Tibial artery (tissue), 4 donors: Measurements from ENCODE around the gene MLPH.

Experiments used
- DNase-seq, 2 donors: peaks; one replicate each; pipeline ENCODE4 v3.0.0-alpha.2; 2019
- H3K27ac ChIP-seq, 2 donors: fragments of 200-600 bp; sonication (generic) in 1 of 2; 1 replicate in 1 of 2; 2 replicates in 1 of 2; pipeline ENCODE4 v1.5.1; 2018 to 2019; ENCODE audit warnings: mild to moderate bottlenecking in 1 of 2
- H3K27me3 ChIP-seq, 2 donors: fragments of 200-600 bp; sonication (generic) in 1 of 2; one replicate each; pipeline versions ENCODE4 v1.5.1 to v1.6.0; 2016 to 2019
- H3K36me3 ChIP-seq, 3 donors: fragments of 200-600 bp; sonication (generic) in 2 of 3; one replicate each; pipeline ENCODE4 v1.5.1; 2016 to 2019; ENCODE audit warnings: mild to moderate bottlenecking in 2 of 3
- H3K4me1 ChIP-seq, 4 donors: fragments of 200-600 bp; sonication (generic) in 2 of 4; 1 replicate in 3 of 4; 2 replicates in 1 of 4; pipeline ENCODE4 v1.5.1; 2016 to 2019
- H3K4me3 ChIP-seq, 2 donors: fragments of 200-600 bp; sonication (generic) in 1 of 2; 1 replicate in 1 of 2; 2 replicates in 1 of 2; pipeline ENCODE4 v1.5.1; 2018 to 2019; ENCODE audit warnings: mild to moderate bottlenecking in 2 of 2
- H3K9me3 ChIP-seq, 3 donors: fragments of 200-600 bp; sonication (generic) in 1 of 3; one replicate each; pipeline ENCODE4 v1.5.1; 2016 to 2019
- intact Hi-C: fragments of 100-400 bp; cut with DNase I; formaldehyde crosslinking; loops from one replicate; pipeline ENCODE4 v1.15.0; 2023; ENCODE audit warnings: low total_unique reads
- TF ChIP-seq, protein P1 (sequence below), 2 experiments: fragments of 200-600 bp in 1 of 2; fragments of 450-650 bp in 1 of 2; IDR thresholded peaks; one replicate each; pipeline ENCODE4 v1.5.1; 2017 to 2019; ENCODE audit warnings: antibody characterized with exemption in 2 of 2, mild to moderate bottlenecking in 1 of 2, moderate library complexity in 1 of 2

MLPH gene

DNA sequence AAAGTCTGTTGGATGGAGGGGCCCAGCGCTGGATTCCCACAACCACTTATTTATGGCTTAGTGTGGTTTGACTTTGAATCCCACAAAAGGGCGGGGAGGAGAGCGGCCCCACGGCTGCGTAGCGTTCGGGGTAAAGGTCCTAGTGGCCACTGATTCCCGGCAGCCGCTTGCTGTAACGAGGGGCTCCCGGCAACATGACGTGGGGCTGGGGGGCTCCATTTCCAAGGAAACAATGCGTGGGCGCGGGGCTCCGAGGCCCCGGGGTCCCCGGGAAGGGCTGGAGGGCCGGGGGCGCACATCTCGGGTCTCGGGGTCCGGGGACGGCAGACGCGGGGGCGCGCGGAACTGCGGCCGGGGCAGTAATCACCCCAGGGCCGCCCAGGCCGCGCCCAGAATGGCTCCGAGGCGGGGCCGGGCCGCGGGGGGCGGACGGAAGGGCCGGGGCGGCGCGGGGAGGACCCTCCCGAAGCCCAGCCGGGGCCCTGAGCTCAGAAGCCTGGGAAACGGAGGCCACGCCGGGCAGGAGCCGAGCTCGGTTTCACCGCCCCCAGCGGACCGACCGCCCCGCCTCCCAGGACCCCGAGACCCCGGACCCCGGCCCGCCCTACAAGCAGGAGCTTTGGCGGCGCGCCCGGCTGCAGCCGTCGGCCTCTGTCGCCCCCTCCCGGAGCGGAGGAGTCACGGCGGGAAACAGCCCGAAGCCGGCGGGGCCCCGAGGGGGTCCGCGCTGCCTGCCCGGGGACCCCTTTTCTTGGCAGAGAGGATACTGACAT is 11.9 kb upstream of the MLPH start:
- H3K27me3 ChIP-seq = no peaks in the 10 kb centered on the region
- H3K4me1 ChIP-seq = peaks cover 0 to 42% (median 20%) of the 10 kb centered on the region in 4 donors
- H3K9me3 ChIP-seq = no peaks in the 10 kb centered on the region
- H3K27ac ChIP-seq = peak overlapping the region; percentile 92 to 95
- H3K4me3 ChIP-seq = peak overlapping the region; percentile 73 to 75
- DNase-seq = peak; percentile 73 to 86
- TF ChIP-seq, protein P1, sequence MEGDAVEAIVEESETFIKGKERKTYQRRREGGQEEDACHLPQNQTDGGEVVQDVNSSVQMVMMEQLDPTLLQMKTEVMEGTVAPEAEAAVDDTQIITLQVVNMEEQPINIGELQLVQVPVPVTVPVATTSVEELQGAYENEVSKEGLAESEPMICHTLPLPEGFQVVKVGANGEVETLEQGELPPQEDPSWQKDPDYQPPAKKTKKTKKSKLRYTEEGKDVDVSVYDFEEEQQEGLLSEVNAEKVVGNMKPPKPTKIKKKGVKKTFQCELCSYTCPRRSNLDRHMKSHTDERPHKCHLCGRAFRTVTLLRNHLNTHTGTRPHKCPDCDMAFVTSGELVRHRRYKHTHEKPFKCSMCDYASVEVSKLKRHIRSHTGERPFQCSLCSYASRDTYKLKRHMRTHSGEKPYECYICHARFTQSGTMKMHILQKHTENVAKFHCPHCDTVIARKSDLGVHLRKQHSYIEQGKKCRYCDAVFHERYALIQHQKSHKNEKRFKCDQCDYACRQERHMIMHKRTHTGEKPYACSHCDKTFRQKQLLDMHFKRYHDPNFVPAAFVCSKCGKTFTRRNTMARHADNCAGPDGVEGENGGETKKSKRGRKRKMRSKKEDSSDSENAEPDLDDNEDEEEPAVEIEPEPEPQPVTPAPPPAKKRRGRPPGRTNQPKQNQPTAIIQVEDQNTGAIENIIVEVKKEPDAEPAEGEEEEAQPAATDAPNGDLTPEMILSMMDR (IDR thresholded peaks at IDR 0.05) = peak; percentile 95 to 97
- intact Hi-C loops = loop anchor here (5.0 to 10.0 kb wide), 5 partner anchors 53 to 350 kb away; no protein-coding TSS in a partner anchor
- no peaks in the 10 kb centered on the region for H3K36me3 ChIP-seq

DNA sequence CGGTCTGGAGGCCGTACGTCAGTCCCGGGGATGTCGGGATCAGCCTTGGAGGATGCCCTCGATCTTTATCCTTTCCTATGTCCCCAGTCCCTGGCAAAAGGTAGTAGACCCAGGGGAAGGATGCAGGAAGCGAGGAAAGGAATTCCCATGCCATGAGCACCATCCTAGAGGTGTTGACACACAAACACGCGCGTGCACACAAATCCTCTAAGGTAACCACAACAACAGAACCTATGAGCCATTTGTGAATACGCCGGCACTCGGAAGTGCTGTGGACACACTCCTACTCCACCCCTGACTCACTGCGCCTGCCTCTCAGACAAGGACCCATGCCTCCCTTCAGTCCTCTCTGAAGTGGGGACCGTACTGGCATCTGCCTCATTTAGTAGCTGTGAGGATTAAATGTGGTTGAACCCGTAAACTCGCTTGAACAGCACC is 11.3 kb upstream of the MLPH start:
- Histone ChIP-seq H3K4me3 (peak overlapping the region; percentile 73 to 75), H3K36me3 (no peaks in the 10 kb centered on the region), H3K27me3 (no peaks in the 10 kb centered on the region), H3K9me3 (no peaks in the 10 kb centered on the region), H3K4me1 (peaks cover 0 to 45% (median 22%) of the 10 kb centered on the region in 4 donors), H3K27ac (peak overlapping the region; percentile 92 to 95)
- intact Hi-C loops = loop anchor here (5.0 to 10.0 kb wide), 4 partner anchors 161 to 351 kb away; no protein-coding TSS in a partner anchor
- TF ChIP-seq, protein P1 (IDR thresholded peaks at IDR 0.05) = no peak
- DNase-seq = no peak

DNA sequence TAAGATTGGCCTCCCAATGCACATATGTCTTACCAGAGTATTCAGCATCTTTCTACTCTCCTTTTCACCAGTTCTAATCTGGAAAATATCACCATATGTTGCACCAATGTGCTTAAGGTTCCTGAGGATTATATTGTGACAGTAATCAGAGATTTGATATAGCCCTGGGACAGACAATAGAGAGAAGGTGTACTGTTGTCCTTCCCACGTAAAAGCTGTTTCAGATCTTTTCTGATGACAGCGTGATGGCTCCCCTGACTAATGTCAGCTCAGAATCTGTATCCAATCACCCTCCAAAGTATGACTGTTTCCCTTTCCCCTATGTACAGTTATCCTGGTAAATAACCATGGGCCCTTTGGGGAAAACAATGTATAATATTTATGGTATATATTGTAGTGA is 9.0 kb upstream of the MLPH start:
- no peak overlapping the region for H3K4me3 ChIP-seq
- peaks cover 0 to 35% (median 22%) of the 10 kb centered on the region in 4 donors for H3K4me1 ChIP-seq
- no peaks in the 10 kb centered on the region for H3K9me3 ChIP-seq
- H3K36me3 ChIP-seq = no peaks in the 10 kb centered on the region
- intact Hi-C loops = loop anchor here (5.0 to 10.0 kb wide), 4 partner anchors 163 to 353 kb away; no protein-coding TSS in a partner anchor
- TF ChIP-seq, protein P1 (IDR thresholded peaks at IDR 0.05) = no peak
- no peak overlapping the region for H3K27ac ChIP-seq
- no peak for DNase-seq
- H3K27me3 ChIP-seq = peaks cover 0 to 3% of the 10 kb centered on the region in 2 donors

DNA sequence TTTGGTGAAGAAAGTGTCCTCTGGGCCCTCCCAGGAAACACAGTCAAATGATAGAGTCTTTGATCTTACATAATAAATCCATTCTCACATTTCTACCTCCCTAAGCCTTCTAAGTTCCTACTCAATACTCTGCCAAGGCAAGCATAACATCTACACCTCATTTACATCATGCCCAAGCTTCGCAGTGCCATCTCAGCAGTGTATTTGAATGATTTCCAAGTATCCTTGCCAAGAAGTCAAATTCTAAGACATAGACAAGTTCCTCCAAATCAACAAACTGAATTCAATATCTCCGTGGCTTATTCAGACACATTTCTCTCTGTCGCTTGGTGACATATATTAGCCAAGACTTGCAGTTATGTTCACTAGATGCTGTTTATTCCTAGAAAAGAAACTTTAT is 8.1 kb upstream of the MLPH start:
- H3K4me3 ChIP-seq = no peak overlapping the region
- DNase-seq = no peak
- TF ChIP-seq, protein P1 (IDR thresholded peaks at IDR 0.05) = no peak
- no peak overlapping the region for H3K27ac ChIP-seq
- intact Hi-C loops = loop anchor here (5.0 to 10.0 kb wide), 4 partner anchors 164 to 354 kb away; no protein-coding TSS in a partner anchor
- peaks cover 0 to 7% of the 10 kb centered on the region in 2 donors for H3K27me3 ChIP-seq
- no peaks in the 10 kb centered on the region for H3K36me3 ChIP-seq
- no peaks in the 10 kb centered on the region for H3K9me3 ChIP-seq
- peaks cover 0 to 30% (median 21%) of the 10 kb centered on the region in 4 donors for H3K4me1 ChIP-seq

DNA sequence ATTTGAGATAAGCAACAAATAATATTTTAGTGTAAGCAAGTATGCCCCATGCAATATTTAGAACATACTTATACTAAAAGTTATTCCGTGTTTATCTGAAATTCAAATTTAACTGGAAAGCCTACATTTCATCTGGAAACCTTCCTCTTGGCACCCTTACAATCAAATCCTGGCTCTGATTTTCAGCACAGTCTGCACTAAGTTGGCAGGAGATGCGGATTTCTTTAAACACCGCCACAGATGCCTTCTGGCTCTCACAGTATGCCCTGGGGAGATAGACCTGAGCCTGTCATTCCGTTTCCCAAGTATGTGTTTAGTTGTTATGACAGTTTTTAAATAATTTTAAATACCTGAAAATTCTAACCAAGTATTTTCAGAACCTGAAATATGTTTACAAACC is 7.3 kb upstream of the MLPH start:
- Histone ChIP-seq H3K27ac (no peak overlapping the region), H3K36me3 (no peaks in the 10 kb centered on the region), H3K4me3 (no peak overlapping the region), H3K9me3 (no peaks in the 10 kb centered on the region), H3K27me3 (peaks cover 0 to 7% of the 10 kb centered on the region in 2 donors), H3K4me1 (peaks cover 0 to 24% (median 15%) of the 10 kb centered on the region in 4 donors)
- TF ChIP-seq, protein P1 (IDR thresholded peaks at IDR 0.05) = no peak
- no peak for DNase-seq
- intact Hi-C loops = loop anchor here (5.0 to 10.0 kb wide), 4 partner anchors 165 to 355 kb away; no protein-coding TSS in a partner anchor
